GM23248 (cell line): ENCODE measurements around the gene SPPL2C. TPM values are rescaled to one million over a fixed set of nuclear protein-coding genes. Genes with fewer than 3 reads are reported as not detected.

ENCODE experiments used
- DNase-seq: peaks from one replicate; pipeline ENCODE4 v3.0.0-alpha.2; 2015
- H2AFZ ChIP-seq: fragments of 200-600 bp; sonication (generic); 2 replicates; pipeline ENCODE4 v1.6.1; 2016; ENCODE audit warnings: antibody characterized with exemption
- H3F3A ChIP-seq: fragments of 200-600 bp; sonication (generic); 2 replicates; pipeline ENCODE4 v1.6.1; 2016; ENCODE audit warnings: mild to moderate bottlenecking, antibody characterized with exemption, mixed run types; ENCODE audit not compliant: insufficient read depth
- H3K27ac ChIP-seq: fragments of 200-600 bp; sonication (generic); 2 replicates; pipeline ENCODE4 v1.5.1; 2016; ENCODE audit warnings: mild to moderate bottlenecking
- H3K27me3 ChIP-seq: fragments of 200-600 bp; sonication (generic); replicated peaks from 2 replicates; pipeline ENCODE4 v1.6.1; 2016; ENCODE audit warnings: mild to moderate bottlenecking; ENCODE audit not compliant: insufficient read depth
- H3K36me3 ChIP-seq: fragments of 200-600 bp; sonication (generic); 2 replicates; pipeline ENCODE4 v1.6.1; 2016; ENCODE audit warnings: low read depth, mild to moderate bottlenecking
- H3K4me1 ChIP-seq: fragments of 200-600 bp; sonication (generic); 2 replicates; pipeline ENCODE4 v1.6.1; 2016; ENCODE audit warnings: mild to moderate bottlenecking; ENCODE audit not compliant: insufficient read depth
- H3K4me2 ChIP-seq: fragments of 200-600 bp; sonication (generic); one replicate; pipeline ENCODE4 v1.6.1; 2016; ENCODE audit warnings: mild to moderate bottlenecking; ENCODE audit not compliant: unreplicated experiment
- H3K4me3 ChIP-seq: fragments of 200-600 bp; sonication (generic); 2 replicates; pipeline ENCODE4 v1.5.1; 2016; ENCODE audit warnings: mild to moderate bottlenecking
- H3K79me2 ChIP-seq: fragments of 200-600 bp; sonication (generic); 2 replicates; pipeline ENCODE4 v1.6.1; 2016; ENCODE audit warnings: mild to moderate bottlenecking; ENCODE audit not compliant: insufficient read depth
- H3K9ac ChIP-seq: fragments of 200-600 bp; sonication (generic); 2 replicates; pipeline ENCODE4 v1.6.1; 2016; ENCODE audit warnings: mild to moderate bottlenecking
- H3K9me2 ChIP-seq: fragments of 200-600 bp; sonication (generic); 2 replicates; pipeline ENCODE4 v1.6.1; 2016; ENCODE audit warnings: mixed run types, mild to moderate bottlenecking, moderate library complexity; ENCODE audit not compliant: insufficient read depth
- H3K9me3 ChIP-seq: fragments of 200-600 bp; sonication (generic); one replicate; pipeline ENCODE4 v1.6.1; 2017; ENCODE audit warnings: low read depth
- H4K20me1 ChIP-seq: fragments of 200-600 bp; sonication (generic); 2 replicates; pipeline ENCODE4 v1.6.0; 2016; ENCODE audit not compliant: insufficient read depth
- EZH2 ChIP-seq: fragments of 200-600 bp; sonication (generic); IDR thresholded peaks from 2 replicates; pipeline ENCODE4 v1.6.1; 2018; ENCODE audit warnings: antibody characterized with exemption, mild to moderate bottlenecking; ENCODE audit not compliant: insufficient read depth, poor library complexity, severe bottlenecking
- EZH2phosphoT487 ChIP-seq: fragments of 200-600 bp; sonication (generic); IDR thresholded peaks from 2 replicates; pipeline ENCODE4 v1.6.1; 2018; ENCODE audit warnings: antibody characterized with exemption, moderate library complexity, mild to moderate bottlenecking, low read depth; ENCODE audit not compliant: insufficient read depth
- WGBS, 2 experiments: methylation state at CpG; one replicate each; pipeline ENCODE4 v1.1.6; 2015 to 2017; ENCODE audit warnings: low lambda C conversion rate in 2 of 2, low coverage in 1 of 2; ENCODE audit errors: missing lambda C conversion rate in 2 of 2; 5-methylcytosine and 5-hydroxymethylcytosine counted together
- in situ Hi-C: fragments of 300-500 bp; cut with MboI; formaldehyde crosslinking; loops from 2 replicates; pipeline ENCODE4 v1.15.0; 2020
- polyA plus RNA-seq: library from polyadenylated mRNA; unstranded; fragments of >200 nt; fragmentation: Nextera tagmentation; extraction: Ambion mirVana; gene quantifications from 2 replicates; pipeline ENCODE4 v1.2.1, GENCODE V29; 2016
- total RNA-seq: library from RNA; depleted of rRNA; stranded (reverse); fragments of >200 nt; shearing (Covaris generic); gene quantifications from 2 replicates; pipeline ENCODE4 v1.2.3, GENCODE V29; 2014

Gene SPPL2C
- total and polyA plus RNA-seq, 2 experiments from 2014 or later: not detected

DNA sequence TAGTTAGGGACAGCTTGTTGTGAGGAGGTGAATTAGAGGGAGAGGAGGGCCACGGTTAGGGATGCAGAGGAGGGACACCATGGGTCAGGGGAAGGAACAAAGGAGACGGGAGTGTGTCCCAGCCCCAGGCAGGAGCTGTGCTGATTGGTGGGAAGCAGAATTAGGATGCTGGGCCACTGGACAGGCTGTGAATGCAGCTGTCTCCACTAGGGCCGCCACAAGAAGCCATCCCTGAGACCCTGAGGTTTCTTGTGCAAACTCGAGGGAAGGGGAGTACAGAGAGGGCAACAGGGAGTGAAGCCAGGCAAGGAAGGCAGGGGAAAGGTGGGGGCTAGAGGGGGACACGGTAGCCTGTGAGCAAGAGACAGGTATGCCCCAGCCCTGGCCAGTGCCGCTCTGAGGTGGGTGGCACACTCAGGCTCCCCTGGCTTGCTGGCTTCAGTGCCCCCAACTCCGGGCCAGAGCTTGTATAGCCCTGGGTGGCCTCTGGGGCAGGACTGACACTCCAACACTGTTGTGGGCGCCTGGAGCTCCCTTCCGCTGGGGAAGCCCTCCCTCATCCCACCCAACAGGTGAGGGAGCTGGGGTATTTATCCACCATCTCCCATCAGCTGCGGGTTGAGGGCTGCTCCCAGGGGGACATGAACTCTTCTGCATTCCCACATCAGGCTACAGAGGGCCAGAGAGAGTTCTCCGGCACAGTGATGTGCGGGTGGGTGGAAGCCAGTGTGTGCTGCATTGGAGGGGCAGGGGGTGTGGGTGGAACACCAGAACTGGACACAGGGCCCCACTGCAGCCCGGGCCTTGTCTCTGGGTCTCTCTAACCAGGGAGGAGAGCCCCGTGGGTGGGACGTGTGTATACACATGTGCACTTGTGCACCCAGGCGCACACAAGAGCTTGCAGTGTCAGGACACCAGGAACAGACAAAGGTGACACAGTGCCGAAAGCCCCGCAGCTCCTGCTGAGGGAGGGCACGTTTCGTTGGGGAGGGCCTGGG is 8.3 kb upstream of the SPPL2C start:
- H3K9me2 ChIP-seq: no peaks in the 10 kb centered on the region
- no peak overlapping the region for H2AFZ ChIP-seq
- no peaks in the 10 kb centered on the region for H3K36me3 ChIP-seq
- no peaks in the 10 kb centered on the region for H3K79me2 ChIP-seq
- H3K9ac ChIP-seq: no peak overlapping the region
- no peak for DNase-seq
- no peak overlapping the region for H3K27ac ChIP-seq
- H3K4me3 ChIP-seq: no peak overlapping the region
- no peak overlapping the region for H3K4me2 ChIP-seq
- H3F3A ChIP-seq: no peaks in the 10 kb centered on the region
- in situ Hi-C loops: loop anchor here (25.0 kb wide), 1 partner anchor 426 kb away; no protein-coding TSS in a partner anchor
- 50 to 53% methylated on average over 19 to 20 of the region's 20 CpGs for WGBS, 2 experiments
- H4K20me1 ChIP-seq: no peaks in the 10 kb centered on the region
- peaks cover 12% of the 10 kb centered on the region; the same call in 1 of the 2 replicates for H3K27me3 ChIP-seq
- H3K9me3 ChIP-seq: no peaks in the 10 kb centered on the region
- TF ChIP-seq EZH2 (no peak), EZH2phosphoT487 (no peak)
- H3K4me1 ChIP-seq: no peaks in the 10 kb centered on the region

DNA sequence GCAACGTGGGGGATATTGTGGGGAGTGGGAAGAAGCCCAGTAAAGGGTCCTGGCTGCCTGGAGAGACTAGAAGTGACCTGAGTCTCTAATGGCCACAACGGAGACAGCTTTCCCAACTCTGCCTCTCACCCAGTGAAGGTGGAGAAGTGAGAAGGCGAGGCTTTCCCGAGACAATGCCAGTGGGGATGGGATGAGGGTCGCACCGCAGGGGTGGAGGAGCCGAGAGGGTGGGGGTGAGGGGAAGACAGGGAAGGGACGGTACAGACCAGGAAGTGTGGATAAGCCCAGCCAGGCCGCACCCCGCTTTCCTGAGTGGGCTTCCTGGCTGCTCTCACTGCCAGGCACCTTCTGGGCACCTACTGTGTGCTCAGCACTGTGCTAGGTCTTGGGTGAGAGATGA is 7.5 kb upstream of the SPPL2C start:
- Histone ChIP-seq H3K79me2 (no peaks in the 10 kb centered on the region), H3K27ac (no peak overlapping the region), H3K4me3 (no peak overlapping the region), H3K9ac (no peak overlapping the region), H3F3A (no peaks in the 10 kb centered on the region), H3K9me2 (no peaks in the 10 kb centered on the region), H3K36me3 (no peaks in the 10 kb centered on the region), H3K4me1 (no peaks in the 10 kb centered on the region), H3K27me3 (peaks cover 18% of the 10 kb centered on the region; the same call in 1 of the 2 replicates), H3K9me3 (no peaks in the 10 kb centered on the region), H3K4me2 (no peak overlapping the region), H2AFZ (no peak overlapping the region), H4K20me1 (no peaks in the 10 kb centered on the region)
- TF ChIP-seq EZH2phosphoT487 (no peak), EZH2 (no peak)
- 46 to 61% methylated on average over 10 of the region's 10 CpGs for WGBS, 2 experiments
- in situ Hi-C loops: loop anchor here (25.0 kb wide), 1 partner anchor 425 kb away; no protein-coding TSS in a partner anchor
- DNase-seq: no peak

DNA sequence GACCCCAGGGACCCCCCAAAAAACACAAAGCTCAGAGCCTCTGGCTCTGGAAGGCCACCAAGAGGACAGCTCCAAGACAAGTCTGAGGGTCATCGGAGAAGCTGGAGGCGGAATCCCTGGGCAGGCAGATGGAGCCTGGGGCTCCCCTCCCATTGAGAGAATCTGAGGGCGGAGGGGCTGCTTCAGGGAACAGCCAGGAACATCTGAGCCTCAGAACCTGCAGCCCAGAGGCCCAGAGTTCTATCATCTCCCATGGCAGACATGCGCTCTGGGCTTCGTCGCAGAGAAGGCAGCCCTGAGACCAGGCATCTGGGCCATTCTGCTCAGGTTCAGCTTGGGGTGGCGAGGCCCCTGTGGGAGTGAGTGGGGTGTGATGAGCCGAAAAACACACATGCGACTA is 7.1 kb upstream of the SPPL2C start:
- DNase-seq: no peak
- Histone ChIP-seq H3K27me3 (peaks cover 18% of the 10 kb centered on the region; the same call in 1 of the 2 replicates), H3F3A (no peaks in the 10 kb centered on the region), H4K20me1 (no peaks in the 10 kb centered on the region), H3K4me3 (no peak overlapping the region), H3K4me2 (no peak overlapping the region), H3K4me1 (no peaks in the 10 kb centered on the region), H3K79me2 (no peaks in the 10 kb centered on the region), H3K27ac (no peak overlapping the region), H3K36me3 (no peaks in the 10 kb centered on the region), H3K9me3 (no peaks in the 10 kb centered on the region), H3K9me2 (no peaks in the 10 kb centered on the region), H2AFZ (no peak overlapping the region), H3K9ac (no peak overlapping the region)
- in situ Hi-C loops: loop anchor here (25.0 kb wide), 1 partner anchor 425 kb away; no protein-coding TSS in a partner anchor
- 69 to 72% methylated on average over 8 to 9 of the region's 9 CpGs for WGBS, 2 experiments
- TF ChIP-seq EZH2phosphoT487 (no peak), EZH2 (no peak)

DNA sequence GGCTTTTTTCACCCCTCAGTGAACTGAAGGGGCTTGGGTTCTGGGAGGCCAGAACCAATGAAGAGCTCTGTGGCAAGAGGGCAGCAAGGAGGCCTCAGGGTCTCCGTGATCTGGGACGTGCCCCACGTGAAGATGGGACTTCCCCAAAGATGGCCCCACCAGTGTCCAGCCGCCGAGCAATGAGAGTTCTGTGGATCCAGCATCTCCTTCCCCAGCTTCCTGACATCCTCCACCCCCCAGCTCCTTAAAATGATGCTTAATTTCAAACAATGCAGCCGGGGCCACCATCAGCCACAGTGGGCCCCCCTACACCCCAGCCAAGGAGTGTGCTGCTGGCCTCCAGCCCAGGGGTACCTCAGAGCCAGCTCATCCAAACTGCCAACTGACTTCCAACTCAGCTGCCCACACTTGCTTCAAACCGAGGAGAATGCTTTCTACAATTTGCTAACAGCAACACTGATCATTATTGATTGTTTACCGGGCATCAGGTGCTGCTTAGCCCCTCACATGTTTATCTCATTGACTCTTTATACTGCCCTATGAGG is 5.9 kb upstream of the SPPL2C start:
- in situ Hi-C loops: loop anchor here (25.0 kb wide), 1 partner anchor 423 kb away; no protein-coding TSS in a partner anchor

More for the DNA sequence above, 5.9 kb upstream of the SPPL2C start:
- H3K27me3 ChIP-seq: peaks cover 24% of the 10 kb centered on the region; the same call in 1 of the 2 replicates
- H3K79me2 ChIP-seq: no peaks in the 10 kb centered on the region
- TF ChIP-seq EZH2phosphoT487 (no peak), EZH2 (no peak)
- 41 to 49% methylated on average over 8 of the region's 8 CpGs for whole genome bisulfite sequencing, 2 experiments
- no peaks in the 10 kb centered on the region for H4K20me1 ChIP-seq
- no peaks in the 10 kb centered on the region for H3K9me3 ChIP-seq
- no peaks in the 10 kb centered on the region for H3K36me3 ChIP-seq
- H3K4me1 ChIP-seq: no peaks in the 10 kb centered on the region
- no peak overlapping the region for H3K4me2 ChIP-seq
- H2AFZ ChIP-seq: no peak overlapping the region
- no peaks in the 10 kb centered on the region for H3F3A ChIP-seq
- H3K27ac ChIP-seq: no peak overlapping the region
- no peak overlapping the region for H3K4me3 ChIP-seq
- H3K9ac ChIP-seq: no peak overlapping the region
- DNase-seq: no peak
- no peaks in the 10 kb centered on the region for H3K9me2 ChIP-seq
